HepG2 (cell line): ENCODE results near the gene TRIM8. TPM values are rescaled to one million over a fixed set of nuclear protein-coding genes. Genes with fewer than 3 reads are reported as not detected.

Experiments used
- CC2D1A ChIP-seq: sonication (generic); formaldehyde crosslinking; IDR thresholded peaks from 2 replicates; pipeline ENCODE4 v1.8.1; 2023; ENCODE audit warnings: mild to moderate bottlenecking, missing genetic modification reagents
- CEBPG ChIP-seq: IDR thresholded peaks from 2 replicates; pipeline ENCODE4 v1.6.1; 2016
- DNMT3B ChIP-seq: conservative IDR thresholded peaks from 2 replicates; pipeline ENCODE4 v1.6.1; 2016; ENCODE audit warnings: missing biosample characterization, control low read depth
- EHMT2 ChIP-seq: fragments of 200-600 bp; sonication (generic); IDR thresholded peaks from 2 replicates; pipeline ENCODE4 v1.7.0; 2017; ENCODE audit warnings: antibody characterized with exemption, low read depth, low read length, borderline replicate concordance
- ELK4 ChIP-seq: sonication (generic); formaldehyde crosslinking; IDR thresholded peaks from 2 replicates; pipeline ENCODE4 v1.9.0; 2021; ENCODE audit warnings: missing genetic modification reagents, borderline replicate concordance
- KAT2B ChIP-seq: fragments of 150-350 bp; IDR thresholded peaks from 2 replicates; pipeline ENCODE4 v1.6.1; 2014; ENCODE audit warnings: low read depth, low read length, borderline replicate concordance
- LRRFIP1 ChIP-seq: sonication (generic); formaldehyde crosslinking; conservative IDR thresholded peaks from 2 replicates; pipeline ENCODE4 v1.4.0; 2020; ENCODE audit warnings: missing genetic modification reagents
- MEF2D ChIP-seq: sonication (generic); formaldehyde crosslinking; IDR thresholded peaks from 2 replicates; pipeline ENCODE4 v1.5.1; 2020; ENCODE audit warnings: mild to moderate bottlenecking, missing genetic modification reagents
- MZF1 ChIP-seq: sonication (generic); formaldehyde crosslinking; IDR thresholded peaks from 2 replicates; pipeline ENCODE4 v1.8.1; 2023; ENCODE audit warnings: mild to moderate bottlenecking, missing genetic modification reagents, borderline replicate concordance
- NFKB2 ChIP-seq: sonication (generic); formaldehyde crosslinking; IDR thresholded peaks from 2 replicates; pipeline ENCODE4 v1.4.0; 2020; ENCODE audit warnings: missing genetic modification reagents, borderline replicate concordance
- NRL ChIP-seq: sonication (generic); formaldehyde crosslinking; IDR thresholded peaks from 2 replicates; pipeline ENCODE4 v1.5.0; 2020; ENCODE audit warnings: missing genetic modification reagents, mild to moderate bottlenecking, moderate library complexity, borderline replicate concordance
- RNF2 ChIP-seq: fragments of 450-650 bp; conservative IDR thresholded peaks from 2 replicates; pipeline ENCODE4 v1.6.1; 2016; ENCODE audit warnings: low read depth
- SKIL ChIP-seq: sonication (generic); formaldehyde crosslinking; IDR thresholded peaks from 2 replicates; pipeline ENCODE4 v1.8.0; 2022; ENCODE audit warnings: missing genetic modification reagents, mild to moderate bottlenecking, moderate library complexity, borderline replicate concordance
- TFDP2 ChIP-seq: sonication (generic); formaldehyde crosslinking; IDR thresholded peaks from 2 replicates; pipeline ENCODE4 v1.4.0; 2020; ENCODE audit warnings: missing genetic modification reagents
- ZNF580 ChIP-seq: IDR thresholded peaks from 2 replicates; pipeline ENCODE4 v1.6.1; 2016; ENCODE audit warnings: low read depth, borderline replicate concordance
- ZNF644 ChIP-seq: IDR thresholded peaks from 2 replicates; pipeline ENCODE4 v1.6.1; 2016; ENCODE audit warnings: low read depth
- ZNF672 ChIP-seq: sonication (generic); formaldehyde crosslinking; IDR thresholded peaks from 2 replicates; pipeline ENCODE4 v1.8.1; 2022; ENCODE audit warnings: missing genetic modification reagents
- ZNF713 ChIP-seq: sonication (generic); formaldehyde crosslinking; IDR thresholded peaks from 2 replicates; pipeline ENCODE4 v1.4.0; 2020; ENCODE audit warnings: mild to moderate bottlenecking, missing genetic modification reagents
- ZNF740 ChIP-seq: sonication (generic); formaldehyde crosslinking; IDR thresholded peaks from 2 replicates; pipeline ENCODE4 v1.4.0; 2020; ENCODE audit warnings: missing genetic modification reagents
- ZNF839 ChIP-seq: sonication (generic); formaldehyde crosslinking; IDR thresholded peaks from 2 replicates; pipeline ENCODE4 v1.4.0; 2020; ENCODE audit warnings: missing genetic modification reagents, mild to moderate bottlenecking, borderline replicate concordance
- polyA plus RNA-seq, 8 experiments: library from polyadenylated mRNA; depleted of rRNA in 3 of 8; stranded (reverse) in 7 of 8; unstranded in 1 of 8; fragments of >200 nt; fragmentation: Illumina TruSeq in 4 of 8; extraction: Trizol in 4 of 8; gene quantifications; 2 replicates each; pipeline versions ENCODE4 v1.2.1 to v1.2.3, GENCODE V29; 2011 to 2016; ENCODE audit warnings: low read depth in 4 of 8, missing spikeins in 1 of 8, mixed read lengths in 1 of 8; ENCODE audit not compliant: insufficient read depth in 1 of 8
- total RNA-seq, 5 experiments: library from RNA; depleted of rRNA; stranded (reverse); fragments of >200 nt; fragmentation: Illumina TruSeq; extraction: Trizol; gene quantifications; 2 replicates each; pipeline ENCODE4 v1.2.3, GENCODE V29; 2016; ENCODE audit warnings: low read depth in 1 of 5

TRIM8 gene
- total and polyA plus RNA-seq, 2 of the 13 experiments (the other 11 are each of a cell fraction or from before 2014, with no cell fraction given): 38.9 to 66.5 TPM

GRCh38 chr10:102597131-102597991 lies 46.9 kb upstream of the TRIM8 start (continued):
- no peak for TF ChIP-seq ELK4
- peak; percentile 70 for TF ChIP-seq CEBPG (CRISPR knock-in tag)
- no peak for TF ChIP-seq ZNF740 (CRISPR knock-in tag)
- TF ChIP-seq DNMT3B: no peak
- peak; percentile 82; the same call in 1 of the 2 replicates for TF ChIP-seq NFKB2 (CRISPR knock-in tag)
- TF ChIP-seq RNF2: peak; percentile 57; the same call in 1 of the 2 replicates
- TF ChIP-seq SKIL (CRISPR knock-in tag): peak; percentile 47; the same call in 1 of the 2 replicates
- TF ChIP-seq ZNF839 (CRISPR knock-in tag): no peak
- TF ChIP-seq MEF2D (CRISPR knock-in tag): no peak
- TF ChIP-seq KAT2B: no peak
- no peak for TF ChIP-seq CC2D1A
- peak; percentile 62; the same call in 1 of the 2 replicates for TF ChIP-seq TFDP2 (CRISPR knock-in tag)
- TF ChIP-seq ZNF580: peak; percentile 52; the same call in 1 of the 2 replicates
- peak; percentile 89 for TF ChIP-seq ZNF644 (CRISPR knock-in tag)
- TF ChIP-seq ZNF713 (CRISPR knock-in tag): no peak
- TF ChIP-seq MZF1 (CRISPR knock-in tag): no peak
- no peak for TF ChIP-seq EHMT2
- TF ChIP-seq LRRFIP1 (CRISPR knock-in tag): no peak
- no peak for TF ChIP-seq NRL (CRISPR knock-in tag)
- TF ChIP-seq ZNF672 (CRISPR knock-in tag): no peak
